ENCODE measurements around the gene ZNF366.

DNA sequence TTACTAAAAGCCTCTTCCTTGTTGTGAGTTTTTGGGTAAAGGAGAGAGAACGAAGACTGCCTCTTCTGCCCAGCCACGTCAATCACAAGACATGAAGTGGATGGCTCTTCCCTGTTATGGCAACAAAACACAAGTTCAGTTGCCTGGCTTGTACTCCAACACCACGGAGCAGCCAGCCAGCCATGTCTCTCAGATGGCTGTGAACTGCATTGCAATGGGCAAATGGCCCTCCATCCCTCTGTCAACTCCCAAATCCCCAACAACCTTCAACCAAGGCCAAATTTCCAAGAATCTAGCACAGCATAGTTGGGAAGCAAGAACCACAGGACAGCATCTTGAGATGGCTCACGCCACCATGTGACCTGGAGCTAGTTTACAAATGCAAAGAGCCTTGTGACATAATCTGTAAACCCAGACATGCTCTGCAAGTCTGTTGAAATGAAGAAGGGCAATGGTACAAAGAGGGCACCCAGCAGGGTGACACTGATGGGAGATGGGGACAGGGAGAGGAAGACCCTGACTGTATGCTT is 53.9 kb downstream of the ZNF366 start:
- TF ChIP-seq CTCF (IDR thresholded peaks at IDR 0.05; ENCODE audit: insufficient read depth, low read length, poor library complexity, severe bottlenecking) = no peak
- no peak for TF ChIP-seq EZH2phosphoT487 (conservative IDR thresholded peaks at IDR 0.05; ENCODE audit: low read length)
